H1 (cell line): ENCODE data around the gene SLIT3. TPM values are rescaled to one million over a fixed set of nuclear protein-coding genes. Genes with fewer than 3 reads are reported as not detected.

ENCODE experiments used
- BRCA1 ChIP-seq: IDR thresholded peaks from 2 replicates; pipeline ENCODE4 v1.6.1; 2012; ENCODE audit warnings: low read depth, low read length, improper control_type of control experiment
- CBX8 ChIP-seq: fragments of 300-800, 300-1000 bp; sonication (generic); IDR thresholded peaks from 2 replicates; pipeline ENCODE4 v1.7.1; 2016; ENCODE audit warnings: low read depth, low read length, borderline replicate concordance
- CHD7 ChIP-seq: fragments of 300-600 bp; sonication (generic); IDR thresholded peaks from 2 replicates; pipeline ENCODE4 v1.7.1; 2012; ENCODE audit warnings: low read length, moderate library complexity, mild to moderate bottlenecking, inconsistent platforms; ENCODE audit not compliant: insufficient replicate concordance
- CTBP2 ChIP-seq: IDR thresholded peaks from 2 replicates; pipeline ENCODE4 v1.7.0; 2011; ENCODE audit warnings: borderline replicate concordance, mild to moderate bottlenecking, moderate library complexity, mixed read lengths, low read length; ENCODE audit not compliant: insufficient read depth, insufficient read length
- GABPA ChIP-seq: IDR thresholded peaks from 2 replicates; pipeline ENCODE4 v1.6.1; 2011; ENCODE audit warnings: mild to moderate bottlenecking, low read length, moderate library complexity, borderline replicate concordance; ENCODE audit not compliant: insufficient read depth
- NANOG ChIP-seq: IDR thresholded peaks from 2 replicates; pipeline ENCODE4 v1.6.1; 2011; ENCODE audit warnings: low read length, low read depth, mild to moderate bottlenecking, inconsistent platforms; ENCODE audit not compliant: insufficient read depth, poor library complexity, severe bottlenecking
- TAF1 ChIP-seq: IDR thresholded peaks from 2 replicates; pipeline ENCODE4 v1.6.1; 2011; ENCODE audit warnings: mild to moderate bottlenecking, low read depth, low read length
- polyA plus RNA-seq, 7 experiments: library from polyadenylated mRNA; depleted of rRNA in 3 of 7; stranded (reverse) in 5 of 7; unstranded in 2 of 7; fragments of >200 nt in 5 of 7; fragments of 200-250 nt in 2 of 7; gene quantifications; 1 replicate in 5 of 7; 2 replicates in 1 of 7; 4 replicates in 1 of 7; pipeline versions ENCODE4 v1.2.1 to v1.2.3, GENCODE V29; 2011 to 2013; ENCODE audit warnings: missing spikeins in 2 of 7, mixed read lengths in 2 of 7
- total RNA-seq: library from RNA; stranded (reverse); fragmentation: NEBNext Ultra II Directional; extraction: Animal tissue kit (Norgen Biotek cat#: 25700); gene quantifications from 2 replicates; pipeline ENCODE4 v1.2.1, GENCODE V29; 2021
- TF ChIP-seq, protein P1 (sequence below): IDR thresholded peaks from 2 replicates; pipeline ENCODE4 v1.6.1; 2011; ENCODE audit warnings: low read depth, mild to moderate bottlenecking, low read length; ENCODE audit not compliant: insufficient read depth

SLIT3 gene
- total and polyA plus RNA-seq, 2 of the 8 experiments (the other 6 are each of a cell fraction or from before 2014, with no cell fraction given), result 1.1 to 1.2 TPM

DNA sequence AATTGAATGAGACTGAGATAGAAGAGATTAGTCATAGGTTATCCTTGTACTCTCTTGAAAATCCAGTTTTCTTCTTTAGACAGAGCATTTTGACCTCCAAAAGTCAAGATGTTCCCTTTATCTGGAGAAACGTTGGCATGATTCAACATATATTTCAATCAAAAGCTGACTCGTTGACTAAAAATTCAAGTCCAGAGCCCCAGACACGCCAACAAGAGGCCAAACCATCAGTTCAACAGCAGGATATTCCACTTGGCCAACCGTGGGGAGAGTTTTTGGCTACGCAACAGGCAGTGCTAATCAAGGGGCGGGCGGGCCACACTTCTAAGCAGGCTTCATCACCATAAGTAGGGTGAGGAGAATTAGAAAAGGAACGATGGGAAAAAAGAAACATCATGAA, 119.1 kb downstream of the SLIT3 start (continued):
- TF ChIP-seq CHD7 (no peak), BRCA1 (no peak), CTBP2 (no peak), GABPA (no peak), CBX8 (no peak), NANOG (no peak), TAF1 (no peak)
- TF ChIP-seq, protein P1, sequence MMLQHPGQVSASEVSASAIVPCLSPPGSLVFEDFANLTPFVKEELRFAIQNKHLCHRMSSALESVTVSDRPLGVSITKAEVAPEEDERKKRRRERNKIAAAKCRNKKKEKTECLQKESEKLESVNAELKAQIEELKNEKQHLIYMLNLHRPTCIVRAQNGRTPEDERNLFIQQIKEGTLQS, result no peak
